ENCODE measurements around the gene PDZK1.

PDZK1 gene

GRCh38 chr1:145688924-145689323, 18.2 kb downstream of the PDZK1 start:
- TF ChIP-seq SIN3A (IDR thresholded peaks at IDR 0.05; ENCODE audit: borderline replicate concordance, insufficient read depth, low read length) (no peak), FOXP2 (optimal IDR thresholded peaks at IDR 0.05; ENCODE audit: borderline replicate concordance, extremely low read depth, extremely low read length, insufficient read depth) (no peak), POLR2AphosphoS5 (IDR thresholded peaks at IDR 0.05; ENCODE audit: low read depth, low read length) (no peak), REST (IDR thresholded peaks at IDR 0.05; ENCODE audit: insufficient read depth in 1 of 2, low read depth in 2 of 2, low read length in 2 of 2) (no peak), TAF1 (IDR thresholded peaks at IDR 0.05; ENCODE audit: borderline replicate concordance, insufficient read depth, low read length) (no peak)

GRCh38 chr1:145688328-145688727, 18.8 kb downstream of the PDZK1 start:
- TF ChIP-seq TAF1 (IDR thresholded peaks at IDR 0.05; ENCODE audit: borderline replicate concordance, insufficient read depth, low read length) = no peak
- TF ChIP-seq REST (IDR thresholded peaks at IDR 0.05; ENCODE audit: insufficient read depth in 1 of 2, low read depth in 2 of 2, low read length in 2 of 2) = no peak
- no peak for TF ChIP-seq FOXP2 (optimal IDR thresholded peaks at IDR 0.05; ENCODE audit: borderline replicate concordance, extremely low read depth, extremely low read length, insufficient read depth)
- TF ChIP-seq POLR2AphosphoS5 (IDR thresholded peaks at IDR 0.05; ENCODE audit: low read depth, low read length) = no peak
- no peak for TF ChIP-seq SIN3A (IDR thresholded peaks at IDR 0.05; ENCODE audit: borderline replicate concordance, insufficient read depth, low read length)
